H9 (cell line): ENCODE measurements around the gene PRR35. TPM values are rescaled to one million over a fixed set of nuclear protein-coding genes. Genes with fewer than 3 reads are reported as not detected.

Experiments used
- DNase-seq: peaks from one replicate; pipeline ENCODE4 v3.0.0-alpha.2; 2017
- H2AFZ ChIP-seq: one replicate; pipeline ENCODE4 v1.6.1; 2013; ENCODE audit warnings: mild to moderate bottlenecking, low read length, control low read depth, moderate library complexity
- H2AK5ac ChIP-seq: 2 replicates; pipeline ENCODE4 v1.6.1; 2013; ENCODE audit warnings: low read length, control low read depth, mixed read lengths; ENCODE audit not compliant: insufficient read length
- H2BK120ac ChIP-seq: one replicate; pipeline ENCODE4 v1.6.1; 2013; ENCODE audit warnings: low read depth, mild to moderate bottlenecking, low read length, control low read depth, inconsistent platforms; ENCODE audit not compliant: poor library complexity, severe bottlenecking
- H2BK12ac ChIP-seq: 2 replicates; pipeline ENCODE4 v1.6.1; 2013; ENCODE audit warnings: low read length, control low read depth, mixed read lengths, low read depth; ENCODE audit not compliant: insufficient read length
- H2BK15ac ChIP-seq: 2 replicates; pipeline ENCODE4 v1.6.1; 2013; ENCODE audit warnings: low read depth, low read length, control low read depth
- H2BK20ac ChIP-seq: one replicate; pipeline ENCODE4 v1.6.1; 2013; ENCODE audit warnings: low read depth, mild to moderate bottlenecking, low read length, control low read depth, inconsistent platforms; ENCODE audit not compliant: poor library complexity, severe bottlenecking
- H2BK5ac ChIP-seq: 2 replicates; pipeline ENCODE4 v1.6.1; 2013; ENCODE audit warnings: low read length, control low read depth, mixed read lengths; ENCODE audit not compliant: insufficient read length
- H3K14ac ChIP-seq: 2 replicates; pipeline ENCODE4 v1.6.1; 2013; ENCODE audit warnings: low read length, control low read depth; ENCODE audit not compliant: insufficient read depth
- H3K18ac ChIP-seq: 2 replicates; pipeline ENCODE4 v1.6.1; 2013; ENCODE audit warnings: low read depth, mild to moderate bottlenecking, mixed read lengths, low read length, control low read depth; ENCODE audit not compliant: insufficient read length
- H3K23ac ChIP-seq: 2 replicates; pipeline ENCODE4 v1.6.1; 2013; ENCODE audit warnings: low read length, control low read depth, mixed read lengths, low read depth; ENCODE audit not compliant: insufficient read length
- H3K23me2 ChIP-seq: 2 replicates; pipeline ENCODE4 v1.6.1; 2013; ENCODE audit warnings: low read depth, mild to moderate bottlenecking, mixed read lengths, low read length, control low read depth; ENCODE audit not compliant: insufficient read length, poor library complexity, severe bottlenecking
- H3K27ac ChIP-seq: 2 replicates; pipeline ENCODE4 v1.5.1; 2013; ENCODE audit warnings: low read length, control low read depth, mixed read lengths, low read depth; ENCODE audit not compliant: insufficient read length
- H3K27me3 ChIP-seq: 2 replicates; pipeline ENCODE4 v1.6.1; 2013; ENCODE audit warnings: low read length, control low read depth, inconsistent platforms; ENCODE audit not compliant: insufficient read depth
- H3K4ac ChIP-seq: 2 replicates; pipeline ENCODE4 v1.6.1; 2013; ENCODE audit warnings: low read depth, mild to moderate bottlenecking, control low read depth, inconsistent platforms, low read length, moderate library complexity
- H3K4me1 ChIP-seq: 2 replicates; pipeline ENCODE4 v1.6.1; 2013; ENCODE audit warnings: low read length, control low read depth, inconsistent platforms; ENCODE audit not compliant: insufficient read depth
- H3K4me2 ChIP-seq: 2 replicates; pipeline ENCODE4 v1.6.1; 2013; ENCODE audit warnings: low read length, control low read depth, mixed read lengths; ENCODE audit not compliant: insufficient read length, insufficient read depth
- H3K56ac ChIP-seq: 2 replicates; pipeline ENCODE4 v1.6.1; 2013; ENCODE audit warnings: low read depth, mild to moderate bottlenecking, mixed read lengths, low read length, control low read depth; ENCODE audit not compliant: insufficient read length
- H3K79me1 ChIP-seq: 2 replicates; pipeline ENCODE4 v1.6.1; 2013; ENCODE audit warnings: low read depth, mild to moderate bottlenecking, moderate library complexity, low read length, control low read depth, inconsistent platforms; ENCODE audit not compliant: insufficient read depth, poor library complexity, severe bottlenecking
- H3K79me2 ChIP-seq: 2 replicates; pipeline ENCODE4 v1.6.1; 2013; ENCODE audit warnings: low read length, control low read depth, inconsistent platforms; ENCODE audit not compliant: insufficient read depth
- H3K9ac ChIP-seq: 2 replicates; pipeline ENCODE4 v1.6.1; 2013; ENCODE audit warnings: low read length, control low read depth, mixed read lengths; ENCODE audit not compliant: insufficient read length; ENCODE audit errors: extremely low read depth
- H3K9me3 ChIP-seq: one replicate; pipeline ENCODE4 v1.6.1; 2013; ENCODE audit warnings: low read depth, low read length, inconsistent platforms; ENCODE audit not compliant: control insufficient read depth
- H3T11ph ChIP-seq: one replicate; pipeline ENCODE4 v1.6.1; 2013; ENCODE audit warnings: mild to moderate bottlenecking, low read length, control low read depth, inconsistent platforms
- H4K20me1 ChIP-seq: one replicate; pipeline ENCODE4 v1.6.1; 2013; ENCODE audit not compliant: control insufficient read depth, insufficient read length, insufficient read depth
- H4K5ac ChIP-seq: 2 replicates; pipeline ENCODE4 v1.6.1; 2013; ENCODE audit warnings: low read depth, mild to moderate bottlenecking, mixed read lengths, low read length, control low read depth; ENCODE audit not compliant: insufficient read length
- H4K8ac ChIP-seq: replicated peaks from 2 replicates; pipeline ENCODE4 v1.6.1; 2013; ENCODE audit warnings: low read length, control low read depth, mixed read lengths, low read depth; ENCODE audit not compliant: insufficient read length
- H4K91ac ChIP-seq: 2 replicates; pipeline ENCODE4 v1.6.1; 2013; ENCODE audit warnings: low read depth, mild to moderate bottlenecking, moderate library complexity, mixed read lengths, low read length, control low read depth; ENCODE audit not compliant: insufficient read length
- H3K27ac Mint-ChIP-seq, 3 experiments: 2 replicates in 2 of 3; 3 replicates in 1 of 3; pipeline ENCODE4 v1.8.0; 2020 to 2021; ENCODE audit warnings: mixed read lengths in 3 of 3, mild to moderate bottlenecking in 1 of 3, moderate library complexity in 1 of 3
- H3K27me3 Mint-ChIP-seq: 2 replicates; pipeline ENCODE4 v1.8.0; 2021; ENCODE audit warnings: low read depth, mild to moderate bottlenecking, moderate library complexity, mixed read lengths
- H3K36me3 Mint-ChIP-seq, 3 experiments: 2 replicates in 2 of 3; 3 replicates in 1 of 3; pipeline ENCODE4 v1.8.0; 2020 to 2021; ENCODE audit warnings: low read depth in 3 of 3, mixed read lengths in 3 of 3; ENCODE audit not compliant: insufficient read depth in 1 of 3
- H3K4me1 Mint-ChIP-seq, 2 experiments: 2 replicates each; pipeline ENCODE4 v1.8.0; 2020; ENCODE audit warnings: mixed read lengths in 2 of 2
- H3K4me3 Mint-ChIP-seq, 2 experiments: 2 replicates in 1 of 2; 3 replicates in 1 of 2; pipeline ENCODE4 v1.8.0; 2020 to 2021; ENCODE audit warnings: mild to moderate bottlenecking in 2 of 2, mixed read lengths in 2 of 2, moderate library complexity in 1 of 2
- H3K9me3 Mint-ChIP-seq, 2 experiments: 2 replicates in 1 of 2; 3 replicates in 1 of 2; pipeline ENCODE4 v1.8.0; 2020; ENCODE audit warnings: mild to moderate bottlenecking in 2 of 2, mixed read lengths in 2 of 2, moderate library complexity in 1 of 2
- CTCF ChIP-seq: fragments of 200-600 bp; sonication (generic); conservative IDR thresholded peaks from 3 replicates; pipeline ENCODE4 v1.8.0; 2021; ENCODE audit warnings: antibody characterized with exemption, mild to moderate bottlenecking
- WGBS: extraction: QIAGEN DNeasy Blood & Tissue Kit; methylation state at CpG from one replicate; pipeline ENCODE4 v1.1.7; 2013; ENCODE audit warnings: missing lambda C conversion rate, low lambda C conversion rate, mixed read lengths; ENCODE audit not compliant: insufficient read length; ENCODE audit errors: extremely low coverage; 5-methylcytosine and 5-hydroxymethylcytosine counted together
- total RNA-seq: library from RNA; stranded (reverse); gene quantifications from 2 replicates; pipeline ENCODE4 v1.2.1, GENCODE V29; 2021

The PRR35 gene
- total RNA-seq, 1 experiment from 2014 or later, result 0.33 TPM

- Histone ChIP-seq H3T11ph (no peak overlapping the region), H3K4me1 (no peaks in the 10 kb centered on the region), H3K27ac (no peak overlapping the region), H4K5ac (no peak overlapping the region), H3K9ac (no peak overlapping the region), H2BK5ac (no peak overlapping the region), H2BK20ac (no peak overlapping the region), H3K4ac (no peak overlapping the region), H3K56ac (no peak overlapping the region), H4K8ac (no peak overlapping the region), H3K4me2 (no peak overlapping the region), H3K18ac (no peak overlapping the region), H3K9me3 (no peaks in the 10 kb centered on the region), H3K27me3 (no peaks in the 10 kb centered on the region), H2AK5ac (no peak overlapping the region), H4K91ac (no peak overlapping the region), H2BK15ac (no peak overlapping the region), H2BK12ac (no peak overlapping the region), H2BK120ac (no peak overlapping the region), H3K79me1 (no peaks in the 10 kb centered on the region), H3K23ac (no peak overlapping the region), H3K23me2 (no peaks in the 10 kb centered on the region), H2AFZ (no peak overlapping the region), H3K14ac (no peak overlapping the region), H4K20me1 (no peaks in the 10 kb centered on the region), H3K79me2 (no peaks in the 10 kb centered on the region)
- Mint-ChIP-seq H3K27ac (0 out of 7 replicates have a peak overlapping the region, but pooled peaks of 1 of the 3 experiments have one; percentile 55), H3K36me3 (peaks cover 5 to 24% (median 22%) of the 10 kb centered on the region in 3 experiments; a peak in 6 of 7 replicates), H3K4me1 (peaks cover 0 to 5% of the 10 kb centered on the region in 2 experiments; a peak in 2 of 4 replicates), H3K4me3 (no peak overlapping the region), H3K27me3 (no peaks in the 10 kb centered on the region; the same call in 1 of the 2 replicates), H3K9me3 (no peaks in the 10 kb centered on the region)
- TF ChIP-seq CTCF, result no peak
- no CpG with 5 or more reads among the region's 9 CpGs for WGBS
- DNase-seq, result no peak
Observed at GRCh38 chr16:518858-519257, 41.3 kb upstream of the PRR35 start.
